ENCODE data around the gene SLC22A17. TPM values are rescaled to one million over a fixed set of nuclear protein-coding genes. Genes with fewer than 3 reads are reported as not detected.

Gene SLC22A17
- total and polyA plus RNA-seq, 9 donors, result 8.9 to 48.0 (median 34.3) TPM

GRCh38 chr14:23373041-23373440, 20.4 kb upstream of the SLC22A17 start:
- TF ChIP-seq, protein P1, sequence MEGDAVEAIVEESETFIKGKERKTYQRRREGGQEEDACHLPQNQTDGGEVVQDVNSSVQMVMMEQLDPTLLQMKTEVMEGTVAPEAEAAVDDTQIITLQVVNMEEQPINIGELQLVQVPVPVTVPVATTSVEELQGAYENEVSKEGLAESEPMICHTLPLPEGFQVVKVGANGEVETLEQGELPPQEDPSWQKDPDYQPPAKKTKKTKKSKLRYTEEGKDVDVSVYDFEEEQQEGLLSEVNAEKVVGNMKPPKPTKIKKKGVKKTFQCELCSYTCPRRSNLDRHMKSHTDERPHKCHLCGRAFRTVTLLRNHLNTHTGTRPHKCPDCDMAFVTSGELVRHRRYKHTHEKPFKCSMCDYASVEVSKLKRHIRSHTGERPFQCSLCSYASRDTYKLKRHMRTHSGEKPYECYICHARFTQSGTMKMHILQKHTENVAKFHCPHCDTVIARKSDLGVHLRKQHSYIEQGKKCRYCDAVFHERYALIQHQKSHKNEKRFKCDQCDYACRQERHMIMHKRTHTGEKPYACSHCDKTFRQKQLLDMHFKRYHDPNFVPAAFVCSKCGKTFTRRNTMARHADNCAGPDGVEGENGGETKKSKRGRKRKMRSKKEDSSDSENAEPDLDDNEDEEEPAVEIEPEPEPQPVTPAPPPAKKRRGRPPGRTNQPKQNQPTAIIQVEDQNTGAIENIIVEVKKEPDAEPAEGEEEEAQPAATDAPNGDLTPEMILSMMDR (IDR thresholded peaks at IDR 0.05), result no peak
- no peak for TF ChIP-seq POLR2A (IDR thresholded peaks at IDR 0.05)
- TF ChIP-seq EP300 (IDR thresholded peaks at IDR 0.05), result no peak
- 81 to 84% (median 84%) methylated on average over 3 of the region's 3 CpGs for WGBS, 3 donors
- Histone ChIP-seq H3K27ac (no peak overlapping the region), H3K36me3 (no peaks in the 10 kb centered on the region), H3K4me3 (no peak overlapping the region), H3K27me3 (no peaks in the 10 kb centered on the region), H3K4me1 (ENCODE audit: insufficient read depth) (no peaks in the 10 kb centered on the region), H3K9me3 (no peaks in the 10 kb centered on the region)
- intact Hi-C loops (cut with DNase I), result loop anchor here in 2 of 4 donors (10.0 kb wide), 2 partner anchors 98 to 108 kb away; no protein-coding TSS in a partner anchor
- no peak for DNase-seq

- DNase-seq, result no peak
- Histone ChIP-seq H3K36me3 (no peaks in the 10 kb centered on the region), H3K27me3 (no peaks in the 10 kb centered on the region), H3K27ac (no peak within 1 kb of the TSS), H3K4me3 (no peak within 1 kb of the TSS), H3K9me3 (no peaks in the 10 kb centered on the region), H3K4me1 (ENCODE audit: insufficient read depth) (no peaks in the 10 kb centered on the region)
- WGBS, 3 donors, result 41 to 59% (median 57%) methylated on average over 2 of the region's 2 CpGs
- no peak for TF ChIP-seq POLR2A (IDR thresholded peaks at IDR 0.05)
- TF ChIP-seq, protein P1 (IDR thresholded peaks at IDR 0.05), result no peak
- no peak for TF ChIP-seq EP300 (IDR thresholded peaks at IDR 0.05)
- intact Hi-C loops (cut with DNase I), result loop anchor here in 2 of 4 donors (10.0 kb wide), 2 partner anchors 98 to 108 kb away; no protein-coding TSS in a partner anchor
Measured at GRCh38 chr14:23372509-23372908, 19.8 kb upstream of the SLC22A17 start, which contains the start of gene IL25. Gene IL25, plus strand, starts transcription at chr14:23372809.

DNA sequence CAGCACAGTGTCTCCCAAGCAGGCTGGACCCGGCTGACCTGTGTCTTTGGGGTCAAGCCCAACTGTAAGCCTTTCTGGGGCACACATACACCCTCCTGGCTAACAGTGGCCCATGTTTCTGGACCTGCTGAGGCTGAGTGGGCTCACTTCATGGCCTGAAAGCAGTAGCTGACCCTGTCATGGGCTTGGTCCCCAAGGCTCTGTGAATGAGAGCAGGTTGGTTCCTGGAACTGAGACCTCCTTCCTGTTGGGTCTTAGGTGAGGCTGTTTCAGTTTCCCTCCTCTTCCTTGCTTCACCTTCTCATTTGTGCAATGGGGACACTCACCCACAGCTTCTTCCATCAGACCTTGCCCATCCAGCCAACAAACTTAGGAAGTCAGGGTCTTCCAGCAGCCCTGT, 19.2 kb upstream of the SLC22A17 start:
- Histone ChIP-seq H3K9me3 (no peaks in the 10 kb centered on the region), H3K27me3 (no peaks in the 10 kb centered on the region), H3K27ac (no peak overlapping the region), H3K4me1 (ENCODE audit: insufficient read depth) (no peaks in the 10 kb centered on the region), H3K36me3 (no peaks in the 10 kb centered on the region), H3K4me3 (no peak overlapping the region)
- intact Hi-C loops (cut with DNase I), result loop anchor here in 2 of 4 donors (10.0 kb wide), 2 partner anchors 97 to 107 kb away; no protein-coding TSS in a partner anchor
- WGBS, 3 donors, result 82 to 100% (median 89%) methylated on average over 1 of the region's 1 CpG
- TF ChIP-seq EP300 (IDR thresholded peaks at IDR 0.05) (no peak), POLR2A (IDR thresholded peaks at IDR 0.05) (no peak)
- TF ChIP-seq, protein P1 (IDR thresholded peaks at IDR 0.05), result no peak
- DNase-seq, result no peak

DNA sequence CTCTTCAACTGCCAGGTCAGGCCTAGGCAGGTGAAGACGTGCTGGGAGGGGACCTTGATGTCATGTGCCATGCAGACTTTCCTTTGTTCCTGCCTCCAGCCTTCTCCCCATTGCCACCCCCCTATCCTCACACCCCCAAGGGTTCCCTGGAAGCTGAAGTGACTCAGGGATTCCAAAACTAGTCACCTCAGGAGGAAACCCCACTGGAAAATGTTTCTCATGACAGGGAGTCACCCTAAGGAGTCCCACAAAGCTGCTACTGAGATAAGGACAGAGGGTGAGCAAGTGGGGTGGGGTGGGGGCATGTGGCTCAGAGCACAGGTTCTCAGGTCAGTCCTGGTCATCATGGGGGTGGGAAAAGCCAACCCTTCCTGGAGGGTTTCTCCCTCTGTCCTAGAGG, 17.5 kb upstream of the SLC22A17 start:
- H3K4me1 ChIP-seq (ENCODE audit: insufficient read depth), result no peaks in the 10 kb centered on the region
- intact Hi-C loops (cut with DNase I), result loop anchor here in 2 of 4 donors (10.0 kb wide), 2 partner anchors 95 to 105 kb away; no protein-coding TSS in a partner anchor

More for the DNA sequence above, 17.5 kb upstream of the SLC22A17 start:
- WGBS, 3 donors, result 43 to 68% (median 46%) methylated on average over 1 of the region's 1 CpG
- H3K27ac ChIP-seq, result no peak overlapping the region
- no peaks in the 10 kb centered on the region for H3K9me3 ChIP-seq
- DNase-seq, result no peak
- H3K36me3 ChIP-seq, result no peaks in the 10 kb centered on the region
- H3K27me3 ChIP-seq, result no peaks in the 10 kb centered on the region
- TF ChIP-seq, protein P1 (IDR thresholded peaks at IDR 0.05), result no peak
- TF ChIP-seq POLR2A (IDR thresholded peaks at IDR 0.05), result no peak
- TF ChIP-seq EP300 (IDR thresholded peaks at IDR 0.05), result no peak
- H3K4me3 ChIP-seq, result no peak overlapping the region

Measured in ovary (tissue), 9 donors.